Natural killer cell (primary cell): ENCODE data around the gene GREB1L. TPM values are rescaled to one million over a fixed set of nuclear protein-coding genes. Genes with fewer than 3 reads are reported as not detected.

Source experiments
- ATAC-seq, 3 donors: fragments of 150-1000 bp in 2 of 3; fragments of 200-7000 bp in 1 of 3; cut with Tn5 transposase; 1 replicate in 1 of 3; 2 replicates in 2 of 3; pipeline ENCODE4 v1.10.0; 2021; ENCODE audit warnings: mild to moderate bottlenecking in 2 of 3, moderate library complexity in 2 of 3
- DNase-seq, 2 donors: peaks; one replicate each; pipeline versions ENCODE4 v3.0.0 to v3.0.0-alpha.2; 2013 to 2021; ENCODE audit warnings: mixed read lengths in 1 of 2
- H3K27ac ChIP-seq: one replicate; pipeline ENCODE4 v1.5.1; 2013; ENCODE audit warnings: mild to moderate bottlenecking, low read length
- H3K27me3 ChIP-seq: one replicate; pipeline ENCODE4 v1.6.1; 2013; ENCODE audit warnings: low read length; ENCODE audit not compliant: control insufficient read depth, insufficient read depth
- H3K36me3 ChIP-seq: one replicate; pipeline ENCODE4 v1.6.1; 2013; ENCODE audit warnings: low read length; ENCODE audit not compliant: control insufficient read depth, insufficient read depth
- H3K4me1 ChIP-seq: one replicate; pipeline ENCODE4 v1.6.1; 2013; ENCODE audit warnings: low read length; ENCODE audit not compliant: control insufficient read depth, insufficient read depth
- H3K4me3 ChIP-seq: one replicate; pipeline ENCODE4 v1.5.1; 2013; ENCODE audit warnings: low read length
- H3K9me3 ChIP-seq: one replicate; pipeline ENCODE4 v1.6.1; 2013; ENCODE audit warnings: low read length; ENCODE audit not compliant: control insufficient read depth, insufficient read depth
- H3K27ac Mint-ChIP-seq, 2 donors: one replicate each; pipeline ENCODE4 v1.8.0; 2022; ENCODE audit warnings: mild to moderate bottlenecking in 2 of 2, mixed read lengths in 2 of 2, moderate library complexity in 1 of 2
- H3K27me3 Mint-ChIP-seq, 2 donors: one replicate each; pipeline ENCODE4 v1.8.0; 2022; ENCODE audit warnings: low read depth in 2 of 2, mixed read lengths in 2 of 2
- H3K36me3 Mint-ChIP-seq: one replicate; pipeline ENCODE4 v1.8.0; 2022; ENCODE audit warnings: mixed read lengths
- H3K4me1 Mint-ChIP-seq, 2 donors: one replicate each; pipeline ENCODE4 v1.8.0; 2022; ENCODE audit warnings: mixed read lengths in 2 of 2
- H3K4me3 Mint-ChIP-seq: one replicate; pipeline ENCODE4 v1.8.0; 2022; ENCODE audit warnings: mild to moderate bottlenecking, moderate library complexity, mixed read lengths
- H3K9me3 Mint-ChIP-seq, 2 donors: one replicate each; pipeline ENCODE4 v1.8.0; 2022; ENCODE audit warnings: mixed read lengths in 2 of 2
- WGBS: methylation state at CpG from one replicate; pipeline ENCODE4 v1.1.7; 2013; ENCODE audit warnings: missing lambda C conversion rate; ENCODE audit not compliant: insufficient coverage; 5-methylcytosine and 5-hydroxymethylcytosine counted together
- intact Hi-C: fragments of 100-400 bp; cut with micrococcal nuclease; formaldehyde crosslinking; loops from one replicate; pipeline ENCODE4 v1.14.2; 2022
- total RNA-seq, 4 donors: library from RNA; stranded (reverse); fragments of 120-200 nt in 1 of 4; gene quantifications; one replicate each; pipeline versions ENCODE4 v1.2.3 to v1.2.4, GENCODE V29; 2013 to 2022
- TF ChIP-seq, protein P1 (sequence below): fragments of 200-600 bp; IDR thresholded peaks from one replicate; pipeline ENCODE4 v1.8.0; 2022; ENCODE audit warnings: antibody characterized with exemption

GREB1L gene
- total RNA-seq, 3 donors from 2014 or later (not counting 1 experiment from before 2014, with no cell fraction given): not detected

DNA sequence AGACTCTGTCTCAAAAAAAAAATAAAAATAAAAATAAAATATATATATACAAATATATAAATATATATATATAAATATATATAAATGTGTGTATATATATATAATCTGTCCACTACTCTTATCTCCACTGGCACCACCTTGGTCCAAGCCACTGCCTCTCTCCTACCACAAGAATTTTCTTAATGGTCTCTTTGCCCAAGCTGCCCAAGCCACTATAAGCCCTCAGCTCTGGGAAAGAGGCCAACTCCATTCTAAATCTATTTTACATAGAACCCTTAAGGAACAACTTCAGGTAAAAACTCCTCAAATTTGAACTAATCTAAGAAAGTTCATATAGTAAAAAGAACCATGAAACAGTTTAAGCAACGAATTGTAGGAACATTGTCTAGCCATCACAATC, 45.6 kb upstream of the GREB1L start:
- intact Hi-C loops: no loop called here
- Mint-ChIP-seq H3K4me3 (no peak overlapping the region), H3K27ac (no peak overlapping the region), H3K27me3 (peaks cover 9 to 17% of the 10 kb centered on the region in 2 donors), H3K36me3 (no peaks in the 10 kb centered on the region), H3K9me3 (no peaks in the 10 kb centered on the region), H3K4me1 (no peaks in the 10 kb centered on the region)
- Histone ChIP-seq H3K27me3 (peaks cover 2% of the 10 kb centered on the region), H3K36me3 (no peaks in the 10 kb centered on the region), H3K4me1 (no peaks in the 10 kb centered on the region), H3K4me3 (no peak overlapping the region), H3K27ac (no peak overlapping the region), H3K9me3 (no peaks in the 10 kb centered on the region)
- WGBS: no CpG with 5 or more reads among the region's 1 CpG
- ATAC-seq (no peak), DNase-seq (no peak)
- TF ChIP-seq, protein P1, sequence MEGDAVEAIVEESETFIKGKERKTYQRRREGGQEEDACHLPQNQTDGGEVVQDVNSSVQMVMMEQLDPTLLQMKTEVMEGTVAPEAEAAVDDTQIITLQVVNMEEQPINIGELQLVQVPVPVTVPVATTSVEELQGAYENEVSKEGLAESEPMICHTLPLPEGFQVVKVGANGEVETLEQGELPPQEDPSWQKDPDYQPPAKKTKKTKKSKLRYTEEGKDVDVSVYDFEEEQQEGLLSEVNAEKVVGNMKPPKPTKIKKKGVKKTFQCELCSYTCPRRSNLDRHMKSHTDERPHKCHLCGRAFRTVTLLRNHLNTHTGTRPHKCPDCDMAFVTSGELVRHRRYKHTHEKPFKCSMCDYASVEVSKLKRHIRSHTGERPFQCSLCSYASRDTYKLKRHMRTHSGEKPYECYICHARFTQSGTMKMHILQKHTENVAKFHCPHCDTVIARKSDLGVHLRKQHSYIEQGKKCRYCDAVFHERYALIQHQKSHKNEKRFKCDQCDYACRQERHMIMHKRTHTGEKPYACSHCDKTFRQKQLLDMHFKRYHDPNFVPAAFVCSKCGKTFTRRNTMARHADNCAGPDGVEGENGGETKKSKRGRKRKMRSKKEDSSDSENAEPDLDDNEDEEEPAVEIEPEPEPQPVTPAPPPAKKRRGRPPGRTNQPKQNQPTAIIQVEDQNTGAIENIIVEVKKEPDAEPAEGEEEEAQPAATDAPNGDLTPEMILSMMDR: no peak

DNA sequence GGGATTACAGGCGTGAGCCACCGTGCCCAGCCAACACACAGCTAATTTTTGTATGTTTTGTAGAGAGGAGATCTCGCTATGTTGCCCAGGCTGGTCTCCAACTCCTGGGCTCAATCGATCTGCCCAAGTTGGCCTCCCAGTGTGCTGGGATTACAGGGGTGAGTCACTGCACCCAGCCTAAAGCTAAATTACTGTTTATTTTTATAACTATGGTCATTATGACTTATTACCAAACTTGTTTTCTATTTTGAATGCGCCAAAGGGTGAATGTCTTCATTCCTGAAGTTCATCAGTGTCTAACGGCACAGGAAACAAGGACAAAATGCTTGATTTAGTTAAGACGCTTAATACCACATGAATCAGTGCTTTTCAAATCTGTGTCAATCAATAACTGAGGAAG, 38.9 kb upstream of the GREB1L start:
- no peak overlapping the region for H3K27ac ChIP-seq
- H3K4me1 Mint-ChIP-seq: no peaks in the 10 kb centered on the region
- no peaks in the 10 kb centered on the region for H3K4me1 ChIP-seq
- no peak for DNase-seq
- H3K4me3 Mint-ChIP-seq: no peak overlapping the region
- no peaks in the 10 kb centered on the region for H3K9me3 ChIP-seq
- intact Hi-C loops: no loop called here
- no peaks in the 10 kb centered on the region for H3K36me3 Mint-ChIP-seq
- 95% methylated on average over 7 of the region's 7 CpGs for WGBS
- H3K36me3 ChIP-seq: no peaks in the 10 kb centered on the region
- no peak overlapping the region for H3K27ac Mint-ChIP-seq
- no peaks in the 10 kb centered on the region for H3K9me3 Mint-ChIP-seq
- peaks cover 0 to 2% of the 10 kb centered on the region in 2 donors for H3K27me3 Mint-ChIP-seq
- TF ChIP-seq, protein P1: no peak
- no peak overlapping the region for H3K4me3 ChIP-seq
- ATAC-seq: no peak
- H3K27me3 ChIP-seq: peaks cover 2% of the 10 kb centered on the region

DNA sequence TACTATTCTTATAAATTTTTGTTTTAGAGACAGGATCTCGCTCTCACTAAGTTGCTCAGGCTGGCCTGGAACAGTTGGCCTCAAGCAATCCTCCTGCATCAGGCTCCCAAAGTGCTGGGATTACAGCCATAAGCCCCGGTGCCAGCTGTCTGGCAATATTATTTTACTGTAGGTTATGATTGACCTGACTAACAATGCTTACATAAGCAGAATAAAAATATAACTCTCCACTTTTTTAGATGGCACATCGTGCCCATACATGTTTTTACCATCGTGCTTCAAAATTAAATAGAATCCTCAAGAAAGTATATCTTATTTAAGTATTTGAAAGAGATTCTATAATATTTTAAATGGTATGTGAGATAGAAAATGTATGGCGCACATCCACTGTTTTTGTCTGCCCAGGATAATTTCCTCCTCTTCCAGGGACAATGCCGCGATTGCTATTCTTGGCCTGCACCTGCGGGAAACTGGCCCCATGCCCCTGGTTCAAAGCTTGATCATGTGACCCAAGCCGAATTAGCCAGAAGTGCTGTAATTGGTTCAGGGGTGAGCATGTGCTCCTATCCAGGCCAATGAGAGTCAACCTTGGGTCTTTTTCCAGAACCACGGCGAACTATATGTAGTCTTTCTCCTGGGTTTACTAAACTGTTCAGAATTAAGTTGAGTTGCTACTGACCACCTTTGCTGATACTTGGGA, 38.3 kb upstream of the GREB1L start:
- WGBS: 95% methylated on average over 9 of the region's 11 CpGs
- Histone ChIP-seq H3K9me3 (no peaks in the 10 kb centered on the region), H3K27ac (no peak overlapping the region), H3K36me3 (no peaks in the 10 kb centered on the region), H3K4me1 (no peaks in the 10 kb centered on the region), H3K27me3 (peaks cover 2% of the 10 kb centered on the region), H3K4me3 (no peak overlapping the region)
- H3K36me3 Mint-ChIP-seq: no peaks in the 10 kb centered on the region
- no peak for DNase-seq
- no peaks in the 10 kb centered on the region for H3K9me3 Mint-ChIP-seq
- intact Hi-C loops: no loop called here
- H3K4me1 Mint-ChIP-seq: no peaks in the 10 kb centered on the region
- no peak overlapping the region for H3K27ac Mint-ChIP-seq
- no peak overlapping the region for H3K4me3 Mint-ChIP-seq
- TF ChIP-seq, protein P1: no peak
- H3K27me3 Mint-ChIP-seq: no peaks in the 10 kb centered on the region
- ATAC-seq: no peak

DNA sequence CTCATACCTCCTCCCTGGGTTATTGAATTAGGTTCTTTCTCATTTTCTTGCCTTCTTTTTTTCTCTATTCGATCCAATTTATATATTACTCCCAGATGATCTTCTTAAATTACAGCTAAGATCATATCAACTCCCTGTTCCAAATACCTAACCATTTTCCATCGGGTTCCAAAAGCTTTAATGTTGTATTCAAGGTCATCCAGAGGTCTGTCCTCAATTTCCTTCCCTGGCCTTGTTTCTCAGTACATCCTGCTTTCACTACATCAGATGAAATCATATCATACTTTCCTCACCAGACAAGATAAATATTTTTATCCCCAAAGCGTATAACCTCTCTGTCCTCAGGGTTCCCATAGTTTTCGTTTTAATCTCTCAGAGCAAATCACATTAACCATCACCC, 36.3 kb upstream of the GREB1L start:
- Histone ChIP-seq H3K27ac (no peak overlapping the region), H3K9me3 (no peaks in the 10 kb centered on the region), H3K4me1 (no peaks in the 10 kb centered on the region), H3K27me3 (no peaks in the 10 kb centered on the region), H3K4me3 (no peak overlapping the region), H3K36me3 (no peaks in the 10 kb centered on the region)
- TF ChIP-seq, protein P1: no peak
- DNase-seq (no peak), ATAC-seq (no peak)
- no peaks in the 10 kb centered on the region for H3K27me3 Mint-ChIP-seq
- intact Hi-C loops: no loop called here
- 80% methylated on average over 4 of the region's 4 CpGs for WGBS
- no peaks in the 10 kb centered on the region for H3K9me3 Mint-ChIP-seq
- no peaks in the 10 kb centered on the region for H3K4me1 Mint-ChIP-seq
- no peaks in the 10 kb centered on the region for H3K36me3 Mint-ChIP-seq
- H3K4me3 Mint-ChIP-seq: no peak overlapping the region
- no peak overlapping the region for H3K27ac Mint-ChIP-seq
